A204.1 (cell line): ENCODE measurements around the gene CHIT1.
"Not testable (repeated sequence)": the region's sequence is repeated elsewhere in the genome, so short reads cannot be mapped to it uniquely, and the experiment has no call there.

ENCODE experiments used
- FAIRE-seq: peaks from 2 replicates; lab custom pipeline; 2012; peaks lifted over from hg19 to GRCh38; lab: Jason Lieb, UNC

CHIT1 gene

DNA sequence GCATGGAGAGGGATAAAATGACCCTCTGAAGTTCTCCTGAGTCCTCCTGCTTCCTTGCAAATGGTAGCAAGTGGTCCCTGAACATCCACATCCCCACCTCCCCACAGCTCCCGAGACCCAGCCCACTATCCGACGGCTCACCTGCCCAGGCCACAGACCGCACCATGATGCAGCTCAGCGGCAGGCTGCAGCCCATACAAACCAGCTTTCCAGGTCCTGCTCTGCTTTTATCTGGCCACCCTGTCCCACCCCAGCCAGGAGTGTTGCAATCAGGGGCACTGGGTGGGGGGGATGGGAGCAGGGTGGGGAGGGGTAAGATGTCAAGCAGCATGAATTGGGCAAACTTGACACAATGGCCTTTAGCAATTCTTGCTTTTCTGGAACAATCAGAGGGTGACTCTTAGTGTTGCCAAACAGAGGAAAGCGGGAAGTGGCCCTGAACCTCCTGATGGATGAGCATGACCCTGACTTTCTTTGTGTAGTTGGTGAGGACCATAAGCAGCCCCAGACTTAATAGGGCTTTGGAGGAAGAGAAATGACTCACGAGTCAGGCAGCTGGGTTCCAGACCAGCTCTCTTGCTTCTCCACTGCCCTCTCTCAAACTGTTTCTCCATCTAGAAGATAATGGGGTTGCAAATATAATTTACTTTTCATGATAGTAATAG lies at the start of gene CHIT1:
Gene CHIT1 (minus strand): TSS at position 203 of the 665 bp plus-strand sequence. CDS start 37 bp downstream, at position 166.
- FAIRE-seq: no peak

DNA sequence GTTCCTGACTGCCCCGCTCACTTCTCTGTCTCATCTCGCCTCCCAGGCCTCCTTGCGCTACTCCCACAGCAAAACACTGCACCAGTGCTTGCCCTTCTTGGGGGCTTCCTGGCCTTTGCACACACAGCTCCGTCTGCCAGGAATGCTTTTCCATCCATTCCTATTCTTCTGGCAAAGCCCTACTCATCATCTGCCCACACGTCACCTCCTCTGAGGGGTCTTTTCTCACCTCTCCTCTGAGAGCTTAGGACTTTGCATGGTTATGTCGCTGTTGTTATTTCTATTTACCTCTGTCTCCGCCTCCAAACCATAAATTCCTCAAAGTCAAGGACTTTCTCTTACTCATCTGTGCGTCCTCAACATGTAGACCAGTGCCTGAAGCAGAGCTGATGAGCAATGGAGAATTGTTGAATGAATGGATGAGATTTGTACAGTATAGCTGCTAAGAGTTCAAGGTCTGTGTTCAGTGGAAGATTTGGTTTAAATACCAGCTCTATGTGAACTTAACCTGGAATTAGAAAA lies 49.5 kb upstream of the CHIT1 start:
- no peak for FAIRE-seq

DNA sequence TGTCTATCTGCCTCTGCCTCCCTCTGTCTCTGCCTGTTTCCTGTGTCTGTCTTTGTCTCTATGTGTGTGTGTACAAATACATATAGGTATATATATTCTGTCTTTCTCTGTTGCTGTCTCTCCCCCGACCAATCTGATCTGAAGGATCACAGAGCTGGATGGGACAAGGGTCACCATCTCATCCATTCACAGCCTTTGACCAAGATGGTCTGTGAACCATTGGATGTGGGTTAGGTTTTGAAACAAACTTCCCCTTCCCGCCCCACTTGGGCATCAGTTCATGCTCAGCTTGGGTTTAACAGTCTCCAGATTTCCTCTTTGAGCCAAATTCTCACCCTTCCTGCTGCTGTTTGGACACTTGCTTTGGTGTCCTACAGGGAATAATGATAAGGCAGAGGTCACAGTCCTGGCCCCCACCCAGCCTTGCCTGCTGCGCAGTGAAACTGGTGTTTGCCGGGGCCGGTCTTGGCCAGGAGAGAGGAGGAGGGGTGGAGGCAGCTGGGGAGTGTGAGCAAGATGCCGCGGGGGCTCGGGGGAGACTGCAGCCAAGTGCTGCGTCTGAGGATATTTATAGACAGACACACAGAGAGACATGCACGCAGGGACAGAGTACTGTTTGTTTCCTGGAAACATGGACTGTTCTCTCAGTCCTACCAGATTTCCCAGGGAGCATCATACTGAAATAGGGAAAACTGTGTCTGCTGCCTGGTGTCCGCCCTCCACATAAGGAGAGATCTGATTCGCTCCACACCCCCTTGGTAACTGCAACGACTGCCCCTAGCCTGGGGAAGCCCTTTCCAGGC lies 48.8 kb upstream of the CHIT1 start:
- FAIRE-seq: no peak

DNA sequence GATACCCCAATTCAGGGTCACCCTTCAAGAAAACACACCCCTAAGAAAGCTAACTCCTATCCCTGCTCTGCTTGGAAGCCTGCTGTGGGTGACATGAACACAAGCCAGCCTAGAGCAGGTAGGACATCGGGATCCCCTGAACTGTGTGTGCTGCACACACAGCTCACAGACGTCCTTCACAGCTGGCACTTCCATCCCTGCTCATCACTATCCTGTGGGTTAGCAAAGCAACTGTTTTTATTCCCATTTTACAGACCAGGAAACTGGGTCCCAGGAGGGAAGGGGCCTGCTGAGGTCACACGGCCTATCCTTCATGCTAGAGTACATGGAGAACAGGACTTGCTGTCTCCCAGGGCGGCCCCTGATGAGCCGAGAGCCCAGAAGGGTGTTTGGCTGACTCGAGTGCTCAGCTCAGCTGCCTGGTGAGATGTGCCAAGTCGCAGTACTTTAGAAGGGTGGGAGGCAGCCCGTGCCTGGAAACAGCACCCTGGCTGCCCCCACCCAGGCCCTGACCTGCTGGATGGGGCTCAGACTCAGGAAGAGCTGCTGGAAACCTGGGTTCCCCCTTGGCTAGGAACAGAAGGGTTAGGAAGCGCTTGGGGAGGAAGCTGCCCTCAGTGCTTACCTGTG lies 47.6 kb upstream of the CHIT1 start:
- no peak for FAIRE-seq

DNA sequence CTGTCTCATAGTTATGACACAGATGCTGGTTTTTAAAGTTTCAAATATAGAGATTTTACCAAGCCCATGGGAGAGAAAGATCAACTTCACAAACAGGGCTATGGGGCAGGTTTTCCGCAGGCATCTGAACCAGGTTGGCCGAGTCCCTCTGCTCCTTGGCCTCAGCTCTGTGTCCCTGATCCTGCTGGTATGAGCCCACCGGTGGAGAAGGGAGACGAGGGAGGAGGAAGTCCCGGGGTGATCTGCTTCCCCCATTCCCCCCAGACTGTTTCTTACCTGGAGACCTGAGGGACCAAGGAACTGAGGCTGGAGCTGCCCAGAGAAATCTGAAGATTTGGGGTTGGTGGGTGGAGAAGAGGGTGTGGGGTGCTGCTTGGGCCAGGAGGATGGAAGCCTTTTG lies 46.9 kb upstream of the CHIT1 start:
- FAIRE-seq: no peak

DNA sequence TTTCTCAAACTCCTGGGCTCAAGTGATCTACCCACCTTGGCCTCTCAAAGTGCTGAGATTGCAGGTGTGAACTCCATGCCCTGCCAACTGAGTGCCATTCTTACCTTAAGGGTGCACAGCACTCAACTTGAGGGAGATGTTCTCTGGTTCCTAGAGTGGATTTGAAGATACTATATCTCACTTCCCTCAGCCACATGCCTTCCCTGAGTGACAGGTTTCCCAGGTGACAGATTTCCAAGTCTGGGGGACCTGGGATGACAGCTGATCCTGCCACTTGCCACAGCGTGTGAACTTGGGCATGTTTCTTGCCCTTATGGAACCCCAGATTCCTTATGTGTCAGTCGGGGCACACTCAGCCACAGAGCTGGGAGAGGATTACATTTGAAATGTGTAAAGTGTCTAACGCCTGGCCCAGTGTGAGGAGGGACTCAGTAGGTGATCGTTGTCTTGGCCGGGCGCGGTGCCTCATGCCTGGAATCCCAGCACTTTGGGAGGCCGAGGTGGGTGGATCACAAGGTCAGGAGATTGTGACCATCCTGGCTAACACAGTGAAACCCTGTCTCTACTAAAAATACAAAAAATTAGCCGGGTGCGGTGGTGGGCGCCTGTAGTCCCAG lies 46.3 kb upstream of the CHIT1 start:
- no peak for FAIRE-seq

DNA sequence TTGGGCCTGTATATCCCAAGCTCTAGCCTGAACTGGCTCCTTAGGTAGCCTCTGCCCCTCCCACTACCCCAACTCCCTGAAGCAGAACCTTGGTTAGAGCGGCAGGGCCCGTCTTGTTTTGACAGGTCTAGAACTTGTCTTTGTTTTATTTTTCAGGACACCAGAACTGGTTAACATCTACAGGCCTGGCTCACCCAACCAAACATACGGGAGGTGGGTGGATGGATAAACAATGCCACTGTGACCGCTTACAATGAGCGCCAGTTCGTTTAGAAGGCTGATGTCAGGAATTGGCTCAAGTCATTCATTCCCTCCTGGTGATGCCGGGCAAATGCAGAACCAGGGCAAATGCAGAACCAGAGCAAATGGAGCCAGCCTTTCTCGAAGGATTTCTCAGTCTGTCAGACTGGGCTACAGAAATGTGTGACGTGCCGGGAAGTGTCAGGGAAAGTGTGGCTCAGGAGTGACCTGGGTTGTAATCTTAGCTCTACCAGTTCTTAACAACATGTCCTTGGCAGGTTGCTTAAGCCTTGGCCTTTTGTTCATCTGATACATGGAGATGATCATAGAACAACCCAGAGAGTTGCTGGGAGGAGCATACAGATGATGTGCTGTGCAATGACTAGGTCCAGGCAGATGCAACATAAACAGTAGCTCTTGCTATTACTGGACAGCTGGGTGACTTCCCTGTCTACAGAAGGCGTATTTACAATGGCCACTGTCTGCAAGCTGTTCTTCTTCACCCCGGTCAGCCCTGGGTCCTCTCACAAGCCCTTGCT lies 45.3 kb upstream of the CHIT1 start:
- FAIRE-seq: no peak

DNA sequence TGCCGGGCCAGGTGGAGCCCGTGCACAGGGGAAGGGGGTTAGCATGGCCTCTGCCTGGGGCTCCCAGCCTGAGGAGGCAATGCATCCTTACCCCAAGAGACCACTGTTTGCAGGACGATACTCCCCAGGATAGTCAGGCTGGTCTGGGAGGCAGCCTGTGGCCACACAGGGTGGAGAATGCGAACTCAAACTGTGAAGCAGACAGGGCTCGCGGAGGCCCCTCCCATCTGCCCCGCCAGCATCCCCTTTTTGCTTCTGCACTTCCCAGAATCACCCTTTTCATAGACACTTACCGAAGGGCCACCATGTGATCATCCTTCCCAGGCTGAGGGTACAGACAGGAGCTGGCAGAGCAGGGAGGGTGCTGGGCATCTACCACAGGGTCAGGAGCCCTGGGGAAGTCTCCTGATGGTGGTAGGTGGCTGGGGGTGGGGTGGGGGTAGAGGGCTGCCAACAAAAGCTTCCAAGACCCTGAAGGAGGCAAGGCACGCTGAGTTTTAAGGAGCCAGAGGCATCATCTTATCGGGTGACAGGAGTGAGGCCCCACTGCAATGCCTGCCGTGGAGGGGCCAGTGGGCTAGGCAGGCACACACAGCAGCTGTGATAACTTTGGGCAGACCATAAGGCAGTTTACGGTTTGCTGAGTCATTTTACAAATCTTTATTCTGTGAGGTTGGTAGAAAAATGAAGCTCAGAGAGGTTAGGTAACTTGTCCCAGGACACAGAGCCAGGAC lies 44.6 kb upstream of the CHIT1 start:
- no peak for FAIRE-seq

DNA sequence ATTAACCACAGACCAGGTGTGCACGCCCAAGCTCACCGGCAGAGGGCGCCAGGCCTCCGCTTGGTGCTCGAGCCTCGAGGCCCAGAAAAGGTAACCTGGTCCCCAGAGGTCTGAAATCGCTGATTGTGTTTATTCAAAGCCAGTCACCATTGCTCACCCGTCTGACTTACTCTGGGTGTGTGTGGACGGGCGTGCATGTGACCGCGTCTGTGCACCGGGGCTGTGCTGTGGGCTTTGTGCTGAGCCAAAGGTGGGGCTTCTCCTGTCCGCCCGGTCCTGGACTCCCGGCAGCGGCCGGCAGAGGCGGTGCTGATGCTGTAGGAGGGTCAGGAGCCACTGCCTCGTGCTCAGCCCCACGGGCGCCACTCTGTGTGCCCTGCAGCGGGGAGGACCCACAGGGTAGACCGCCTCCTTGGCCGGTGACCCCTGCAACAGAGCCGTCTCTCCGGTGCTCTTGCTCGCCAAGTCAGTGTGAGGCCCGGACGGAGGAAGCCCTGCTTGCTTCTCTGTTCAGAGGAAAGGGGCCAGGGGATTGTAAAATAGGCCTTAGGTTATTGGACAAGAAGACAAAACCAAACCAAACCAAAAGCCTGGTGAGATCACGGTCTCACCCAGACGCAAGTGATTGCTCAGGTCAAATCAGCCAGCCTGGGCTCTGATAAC lies 43.9 kb upstream of the CHIT1 start:
- FAIRE-seq: no peak

DNA sequence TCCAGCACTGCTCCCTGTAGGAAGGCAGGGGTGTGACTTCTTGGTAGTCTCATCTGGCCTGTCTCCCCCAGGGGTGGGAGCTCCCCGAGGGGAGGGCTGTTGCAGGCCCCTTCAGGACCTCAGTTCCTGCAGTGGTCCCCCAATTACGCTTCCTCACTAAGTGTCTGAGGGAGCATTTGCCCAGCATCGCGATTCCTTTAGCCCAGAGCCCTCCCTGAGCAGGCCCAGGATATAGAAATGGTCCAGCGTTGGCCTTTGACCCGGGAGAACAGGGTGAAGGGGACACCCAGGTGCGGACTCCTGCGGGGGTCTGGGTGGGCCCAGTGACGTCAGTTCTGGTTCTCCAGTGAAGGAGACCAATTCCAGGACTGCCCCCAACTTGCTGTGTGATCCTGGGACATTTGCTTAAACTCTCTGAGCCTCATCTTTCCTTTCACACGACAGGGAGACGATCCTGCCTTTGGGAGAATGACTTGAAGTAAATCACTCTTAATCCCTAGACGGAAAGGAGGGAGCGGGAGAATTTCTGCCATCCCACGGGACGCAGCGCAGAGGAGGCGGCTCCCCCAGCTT lies 43.2 kb upstream of the CHIT1 start:
- no peak for FAIRE-seq

DNA sequence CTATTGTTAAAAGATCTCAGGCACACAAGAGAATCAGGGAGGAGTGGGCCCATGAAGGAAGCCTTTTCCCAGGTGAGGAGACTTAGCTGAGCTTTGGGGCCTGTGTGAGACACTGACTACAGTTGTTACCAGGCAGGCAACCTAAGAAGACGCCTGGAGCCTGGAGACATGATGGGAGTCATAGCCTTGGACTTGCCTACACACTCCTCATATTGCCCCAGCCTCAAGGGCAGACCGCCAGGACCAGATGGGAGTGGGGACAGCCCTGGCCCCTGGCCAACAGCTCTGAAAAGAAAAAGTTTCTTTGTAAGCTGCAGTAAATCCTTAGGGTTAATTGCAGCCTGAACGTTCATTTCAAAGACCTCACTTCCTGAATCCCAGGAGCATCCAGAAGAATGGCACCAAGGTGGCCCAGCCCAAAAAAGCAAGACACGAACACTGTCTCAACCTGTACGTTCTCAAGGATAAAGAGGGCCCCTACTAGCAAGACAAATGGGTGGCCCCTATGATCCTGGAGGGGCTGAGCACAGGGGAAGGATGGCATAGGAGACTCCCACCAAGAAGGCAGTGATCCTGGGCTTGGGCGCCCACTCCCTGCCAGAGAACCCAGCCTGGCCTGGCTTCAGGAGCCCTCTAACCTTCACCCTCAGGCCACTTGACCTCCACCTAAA lies 42.6 kb upstream of the CHIT1 start:
- no peak for FAIRE-seq

DNA sequence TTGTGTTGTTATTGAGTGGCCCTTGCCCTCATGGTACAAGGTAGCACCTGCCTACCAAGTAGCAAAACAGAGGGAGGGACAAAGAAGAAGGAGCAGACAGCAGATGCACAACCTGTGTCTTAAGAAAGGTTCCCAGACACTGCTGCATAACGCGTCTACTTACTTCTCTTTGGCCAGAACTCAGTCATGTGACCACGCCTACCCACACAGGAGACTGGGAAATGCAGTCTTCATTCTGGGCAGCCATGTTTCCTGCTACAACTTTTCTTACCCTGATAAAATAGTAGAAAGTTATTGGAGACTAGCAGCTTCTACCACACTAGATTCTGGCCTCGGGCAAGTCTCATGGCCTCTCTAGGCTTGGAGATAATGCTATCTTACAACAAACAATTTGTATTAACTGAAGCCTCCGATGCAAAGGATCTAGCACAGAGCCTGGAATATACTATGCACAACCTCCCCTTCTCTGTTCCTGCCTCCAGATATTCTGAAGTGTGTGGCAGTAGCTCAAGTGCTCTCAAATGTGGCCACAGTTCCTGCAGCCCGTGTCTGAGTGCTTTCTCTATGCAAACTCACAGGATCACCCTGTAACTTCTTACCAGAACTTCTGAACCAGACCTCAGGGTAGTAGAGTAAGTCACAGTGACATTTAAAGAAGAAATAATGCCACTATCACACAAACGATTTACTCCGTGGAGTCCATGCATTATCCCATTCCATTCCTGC lies 41.7 kb upstream of the CHIT1 start:
- FAIRE-seq: no peak

DNA sequence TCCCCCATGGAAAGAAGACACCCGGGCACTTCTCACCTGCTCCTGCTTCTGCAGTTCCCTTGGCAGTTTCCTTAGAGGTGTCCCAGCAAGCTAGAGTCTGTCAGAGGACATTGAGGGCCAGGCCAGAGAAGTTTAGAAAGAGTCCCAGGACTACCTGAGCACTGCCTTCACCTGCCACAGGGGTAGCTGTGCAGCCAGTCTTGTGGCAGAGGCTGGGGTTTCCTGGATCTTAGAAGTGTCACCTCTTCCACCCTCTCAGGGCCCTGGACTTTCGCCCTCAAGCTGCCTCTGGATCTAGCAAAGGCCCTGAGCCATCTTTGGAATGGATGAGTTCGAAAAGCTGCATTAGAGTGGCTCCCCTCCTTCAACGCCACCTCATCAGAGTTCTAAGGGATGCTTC lies 41.0 kb upstream of the CHIT1 start:
- no peak for FAIRE-seq

DNA sequence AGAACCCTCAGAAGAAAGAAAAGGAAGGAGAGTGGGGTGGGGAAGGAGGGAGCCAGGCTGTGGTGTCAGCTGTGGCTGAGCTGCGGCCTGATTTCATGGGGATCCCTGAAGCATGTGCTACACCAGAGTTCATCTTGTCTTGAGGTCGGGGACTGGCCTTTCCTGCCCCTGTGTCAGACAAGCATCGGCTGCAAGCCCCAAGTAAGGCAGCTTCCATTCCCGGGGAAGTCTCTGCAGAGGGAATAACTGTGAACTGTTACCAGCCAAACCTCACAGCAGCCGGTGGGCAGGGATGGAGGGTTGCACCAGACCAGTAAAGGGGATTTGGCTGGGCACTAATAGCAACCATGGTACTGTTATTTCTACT lies 40.2 kb upstream of the CHIT1 start:
- no peak for FAIRE-seq

DNA sequence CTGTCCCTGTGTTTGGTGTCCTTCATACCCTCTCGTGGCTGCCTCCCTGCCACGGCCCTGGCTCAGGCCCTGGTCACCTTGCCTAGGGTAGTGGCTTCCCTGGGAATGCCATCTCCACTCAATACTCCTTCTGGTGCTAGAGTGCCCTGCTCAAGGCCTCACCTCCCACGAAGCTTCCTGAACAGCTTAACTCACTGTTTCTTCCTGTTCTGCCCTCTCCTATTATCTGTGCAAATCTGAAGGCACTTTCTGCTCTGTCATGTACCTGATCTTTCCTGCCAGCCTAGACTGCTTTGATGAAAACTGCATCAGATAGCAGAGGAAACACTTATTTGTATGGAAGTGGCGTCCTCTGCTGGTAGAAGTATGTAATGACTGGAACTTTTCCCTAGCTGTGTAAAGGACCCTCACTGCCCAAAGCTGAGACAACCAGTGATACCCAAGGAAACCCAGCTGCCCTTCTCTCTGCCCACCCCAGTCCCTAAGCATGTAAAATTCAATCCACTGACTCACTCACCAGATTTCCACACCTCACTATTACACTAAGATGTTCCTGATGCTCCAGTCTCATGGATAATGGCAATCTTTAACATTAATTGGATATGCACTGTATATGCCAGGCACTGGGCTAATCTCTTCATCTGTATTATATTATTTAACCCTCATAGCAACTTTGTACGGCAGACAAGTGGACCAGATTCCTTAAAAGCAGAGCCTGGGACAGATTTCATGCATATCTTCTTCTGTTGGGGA lies 39.6 kb upstream of the CHIT1 start:
- no peak for FAIRE-seq

DNA sequence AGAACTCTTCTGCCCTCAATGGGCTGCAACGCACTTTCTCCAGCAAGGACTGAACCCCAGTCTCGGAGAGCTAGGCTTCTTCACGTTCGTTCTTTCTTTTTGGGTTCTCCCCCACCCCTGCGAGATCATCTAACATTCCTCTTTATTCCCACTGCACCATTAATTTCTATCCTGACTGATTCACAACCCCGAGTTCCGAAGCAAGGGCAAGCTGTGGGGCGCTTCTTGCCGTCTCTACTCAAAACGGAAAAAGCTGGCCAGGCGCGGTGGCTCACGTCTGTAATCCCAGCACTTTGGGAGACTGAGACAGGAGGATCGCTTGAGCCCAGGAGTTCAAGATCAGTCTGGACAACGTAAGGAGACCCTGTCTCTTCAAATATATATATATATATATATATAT lies 38.4 kb upstream of the CHIT1 start:
- no peak for FAIRE-seq

DNA sequence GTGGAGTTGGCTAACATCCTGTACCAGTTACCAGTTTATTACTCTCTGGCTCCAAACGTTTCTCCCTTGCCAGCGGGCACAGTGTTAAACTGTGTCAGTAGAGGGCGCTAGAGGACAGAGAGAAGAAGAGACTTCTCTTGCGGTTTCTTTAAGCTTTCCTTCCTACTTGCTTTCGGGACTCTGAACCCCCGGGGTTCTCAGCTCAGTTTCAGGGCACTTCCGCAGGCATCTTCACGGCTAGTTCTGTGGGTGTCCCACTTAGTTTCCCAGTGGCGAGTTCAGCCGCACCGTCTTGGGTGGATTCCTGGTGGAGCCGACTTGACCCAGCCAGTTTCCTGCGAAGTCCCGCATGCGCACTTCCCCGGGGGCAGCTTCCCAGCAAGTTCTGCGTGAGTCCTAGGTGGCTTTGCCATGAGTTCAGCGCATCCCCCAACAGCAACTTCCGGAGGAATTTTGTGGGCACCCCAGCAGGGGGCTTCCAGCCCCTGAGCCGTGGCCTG lies 37.9 kb upstream of the CHIT1 start:
- no peak for FAIRE-seq

DNA sequence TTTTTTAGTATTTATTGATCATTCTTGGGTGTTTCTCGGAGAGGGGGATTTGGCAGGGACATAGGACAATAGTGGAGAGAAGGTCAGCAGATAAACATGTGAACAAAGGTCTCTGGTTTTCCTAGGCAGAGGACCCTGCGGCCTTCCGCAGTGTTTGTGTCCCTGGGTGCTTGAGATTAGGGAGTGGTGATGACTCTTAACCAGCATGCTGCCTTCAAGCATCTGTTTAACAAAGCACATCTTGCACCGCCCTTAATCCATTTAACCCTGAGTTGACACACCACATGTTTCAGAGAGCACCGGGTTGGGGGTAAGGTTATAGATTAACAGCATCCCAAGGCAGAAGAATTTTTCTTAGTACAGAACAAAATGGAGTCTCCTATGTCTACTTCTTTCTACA lies 36.7 kb upstream of the CHIT1 start:
- FAIRE-seq: not testable (repeated sequence)
